ENCODE data around the gene PRR30. TPM values are rescaled to one million over a fixed set of nuclear protein-coding genes. Genes with fewer than 3 reads are reported as not detected.

The PRR30 gene
- total RNA-seq, 3 donors from 2014 or later (not counting 1 experiment from before 2014, with no cell fraction given): not detected

DNA sequence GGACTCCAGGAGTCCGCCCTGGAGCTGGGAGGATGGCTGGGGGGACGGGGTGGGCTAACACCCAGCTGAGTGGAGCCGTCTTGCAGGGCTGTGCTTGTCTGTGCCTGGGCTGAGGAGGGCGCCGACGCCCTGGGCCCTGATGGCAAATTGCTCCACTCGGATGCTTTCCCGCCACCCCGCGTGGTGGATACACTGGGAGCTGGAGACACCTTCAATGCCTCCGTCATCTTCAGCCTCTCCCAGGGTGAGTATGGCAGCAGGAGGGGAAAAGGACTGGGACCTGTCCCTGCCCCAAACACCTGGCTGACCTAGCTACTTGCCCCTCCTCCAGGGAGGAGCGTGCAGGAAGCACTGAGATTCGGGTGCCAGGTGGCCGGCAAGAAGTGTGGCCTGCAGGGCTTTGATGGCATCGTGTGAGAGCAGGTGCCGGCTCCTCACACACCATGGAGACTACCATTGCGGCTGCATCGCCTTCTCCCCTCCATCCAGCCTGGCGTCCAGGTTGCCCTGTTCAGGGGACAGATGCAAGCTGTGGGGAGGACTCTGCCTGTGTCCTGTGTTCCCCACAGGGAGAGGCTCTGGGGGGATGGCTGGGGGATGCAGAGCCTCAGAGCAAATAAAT lies 39.8 kb downstream of the PRR30 start:
- Mint-ChIP-seq H3K36me3 (no peaks in the 10 kb centered on the region), H3K27me3 (ENCODE audit: low read depth in 2 of 2) (peaks cover 0 to under 1% of the 10 kb centered on the region in 2 donors), H3K4me1 (peaks cover 0 to 16% of the 10 kb centered on the region in 2 donors), H3K4me3 (no peak overlapping the region), H3K27ac (no peak overlapping the region), H3K9me3 (no peaks in the 10 kb centered on the region)
- no peak overlapping the region for H3K27ac ChIP-seq (ENCODE audit: low read length)
- H3K9me3 ChIP-seq (ENCODE audit: control insufficient read depth, insufficient read depth, low read length): no peaks in the 10 kb centered on the region
- no peak for ATAC-seq
- WGBS (ENCODE audit: insufficient coverage): 96% methylated on average over 19 of the region's 19 CpGs
- H3K4me3 ChIP-seq (ENCODE audit: low read length): no peak overlapping the region
- intact Hi-C loops (cut with micrococcal nuclease): no loop called here
- H3K36me3 ChIP-seq (ENCODE audit: control insufficient read depth, insufficient read depth, low read length): no peaks in the 10 kb centered on the region
- DNase-seq: no peak
- peaks cover 9% of the 10 kb centered on the region for H3K4me1 ChIP-seq (ENCODE audit: control insufficient read depth, insufficient read depth, low read length)
- no peaks in the 10 kb centered on the region for H3K27me3 ChIP-seq (ENCODE audit: control insufficient read depth, insufficient read depth, low read length)
- TF ChIP-seq, protein P1, sequence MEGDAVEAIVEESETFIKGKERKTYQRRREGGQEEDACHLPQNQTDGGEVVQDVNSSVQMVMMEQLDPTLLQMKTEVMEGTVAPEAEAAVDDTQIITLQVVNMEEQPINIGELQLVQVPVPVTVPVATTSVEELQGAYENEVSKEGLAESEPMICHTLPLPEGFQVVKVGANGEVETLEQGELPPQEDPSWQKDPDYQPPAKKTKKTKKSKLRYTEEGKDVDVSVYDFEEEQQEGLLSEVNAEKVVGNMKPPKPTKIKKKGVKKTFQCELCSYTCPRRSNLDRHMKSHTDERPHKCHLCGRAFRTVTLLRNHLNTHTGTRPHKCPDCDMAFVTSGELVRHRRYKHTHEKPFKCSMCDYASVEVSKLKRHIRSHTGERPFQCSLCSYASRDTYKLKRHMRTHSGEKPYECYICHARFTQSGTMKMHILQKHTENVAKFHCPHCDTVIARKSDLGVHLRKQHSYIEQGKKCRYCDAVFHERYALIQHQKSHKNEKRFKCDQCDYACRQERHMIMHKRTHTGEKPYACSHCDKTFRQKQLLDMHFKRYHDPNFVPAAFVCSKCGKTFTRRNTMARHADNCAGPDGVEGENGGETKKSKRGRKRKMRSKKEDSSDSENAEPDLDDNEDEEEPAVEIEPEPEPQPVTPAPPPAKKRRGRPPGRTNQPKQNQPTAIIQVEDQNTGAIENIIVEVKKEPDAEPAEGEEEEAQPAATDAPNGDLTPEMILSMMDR (IDR thresholded peaks at IDR 0.05): no peak

DNA sequence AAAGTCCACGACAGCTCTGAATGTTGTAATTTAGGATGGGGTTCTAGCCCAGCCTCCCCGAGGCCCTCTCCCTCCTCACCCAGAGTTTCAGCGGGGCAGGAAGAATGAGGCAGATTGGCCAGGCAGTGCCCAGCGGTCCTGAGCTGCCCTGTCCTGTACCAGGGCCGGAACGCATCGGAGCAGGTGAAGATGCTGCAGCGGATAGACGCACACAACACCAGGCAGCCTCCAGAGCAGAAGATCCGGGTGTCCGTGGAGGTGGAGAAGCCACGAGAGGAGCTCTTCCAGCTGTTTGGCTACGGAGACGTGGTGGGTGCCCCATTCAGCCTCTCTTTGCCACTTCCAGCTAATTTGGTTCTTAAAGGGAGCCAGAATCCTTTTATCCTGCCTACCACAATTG lies 41.9 kb downstream of the PRR30 start:
- no peak overlapping the region for H3K4me3 ChIP-seq (ENCODE audit: low read length)
- TF ChIP-seq, protein P1 (IDR thresholded peaks at IDR 0.05): no peak
- intact Hi-C loops (cut with micrococcal nuclease): no loop called here
- ATAC-seq: no peak
- no peaks in the 10 kb centered on the region for H3K36me3 Mint-ChIP-seq
- H3K4me1 ChIP-seq (ENCODE audit: control insufficient read depth, insufficient read depth, low read length): peaks cover 9% of the 10 kb centered on the region
- no peaks in the 10 kb centered on the region for H3K27me3 Mint-ChIP-seq (ENCODE audit: low read depth in 2 of 2)
- 94% methylated on average over 14 of the region's 14 CpGs for WGBS (ENCODE audit: insufficient coverage)
- H3K27ac Mint-ChIP-seq: no peak overlapping the region
- no peaks in the 10 kb centered on the region for H3K27me3 ChIP-seq (ENCODE audit: control insufficient read depth, insufficient read depth, low read length)
- H3K36me3 ChIP-seq (ENCODE audit: control insufficient read depth, insufficient read depth, low read length): no peaks in the 10 kb centered on the region
- H3K27ac ChIP-seq (ENCODE audit: low read length): no peak overlapping the region
- H3K4me1 Mint-ChIP-seq: peaks cover 0 to 16% of the 10 kb centered on the region in 2 donors
- H3K4me3 Mint-ChIP-seq: no peak overlapping the region
- no peaks in the 10 kb centered on the region for H3K9me3 ChIP-seq (ENCODE audit: control insufficient read depth, insufficient read depth, low read length)
- no peaks in the 10 kb centered on the region for H3K9me3 Mint-ChIP-seq
- no peak for DNase-seq

DNA sequence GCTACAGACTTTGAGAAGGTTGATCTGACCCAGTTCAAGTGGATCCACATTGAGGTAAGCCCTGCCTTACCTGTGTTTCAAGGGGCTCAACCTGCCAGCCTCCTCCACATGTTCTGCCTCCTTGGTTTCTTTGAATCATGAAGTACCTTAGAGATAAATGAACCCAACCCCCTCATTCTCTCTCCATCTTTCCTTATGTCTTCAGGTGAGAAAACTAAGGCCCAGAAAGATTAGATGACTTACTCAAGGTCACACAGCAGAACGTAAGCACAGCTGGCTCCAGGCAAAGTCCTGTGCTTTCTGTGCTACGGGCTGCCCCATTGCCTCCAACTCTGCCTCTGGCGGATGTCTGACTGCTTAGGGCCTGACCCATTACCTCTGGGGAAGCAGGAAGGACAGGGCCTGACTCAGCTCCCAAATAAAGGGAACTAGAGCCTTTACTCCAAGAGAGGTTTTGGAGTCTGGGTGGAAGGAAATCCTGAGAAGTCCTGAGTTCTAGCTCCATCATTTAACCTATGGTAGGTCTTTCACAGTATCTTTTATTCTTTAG lies 42.4 kb downstream of the PRR30 start:
- no peak overlapping the region for H3K27ac Mint-ChIP-seq
- H3K27me3 Mint-ChIP-seq (ENCODE audit: low read depth in 2 of 2): no peaks in the 10 kb centered on the region
- no peak overlapping the region for H3K4me3 Mint-ChIP-seq
- TF ChIP-seq, protein P1 (IDR thresholded peaks at IDR 0.05): no peak
- Histone ChIP-seq H3K36me3 (ENCODE audit: control insufficient read depth, insufficient read depth, low read length) (no peaks in the 10 kb centered on the region), H3K27me3 (ENCODE audit: control insufficient read depth, insufficient read depth, low read length) (no peaks in the 10 kb centered on the region), H3K4me1 (ENCODE audit: control insufficient read depth, insufficient read depth, low read length) (peaks cover 9% of the 10 kb centered on the region), H3K9me3 (ENCODE audit: control insufficient read depth, insufficient read depth, low read length) (no peaks in the 10 kb centered on the region), H3K4me3 (ENCODE audit: low read length) (no peak overlapping the region), H3K27ac (ENCODE audit: low read length) (no peak overlapping the region)
- DNase-seq (no peak), ATAC-seq (no peak)
- H3K9me3 Mint-ChIP-seq: no peaks in the 10 kb centered on the region
- 77% methylated on average over 3 of the region's 3 CpGs for WGBS (ENCODE audit: insufficient coverage)
- H3K36me3 Mint-ChIP-seq: no peaks in the 10 kb centered on the region
- peaks cover 0 to 16% of the 10 kb centered on the region in 2 donors for H3K4me1 Mint-ChIP-seq
- intact Hi-C loops (cut with micrococcal nuclease): no loop called here
